Suppressor macrophage (primary cell): ENCODE data around the gene LHFPL3.

Experiments used
- DNase-seq, 4 experiments: peaks; one replicate each; pipeline ENCODE4 v3.0.0-alpha.2; 2020 to 2022

Gene LHFPL3

DNA sequence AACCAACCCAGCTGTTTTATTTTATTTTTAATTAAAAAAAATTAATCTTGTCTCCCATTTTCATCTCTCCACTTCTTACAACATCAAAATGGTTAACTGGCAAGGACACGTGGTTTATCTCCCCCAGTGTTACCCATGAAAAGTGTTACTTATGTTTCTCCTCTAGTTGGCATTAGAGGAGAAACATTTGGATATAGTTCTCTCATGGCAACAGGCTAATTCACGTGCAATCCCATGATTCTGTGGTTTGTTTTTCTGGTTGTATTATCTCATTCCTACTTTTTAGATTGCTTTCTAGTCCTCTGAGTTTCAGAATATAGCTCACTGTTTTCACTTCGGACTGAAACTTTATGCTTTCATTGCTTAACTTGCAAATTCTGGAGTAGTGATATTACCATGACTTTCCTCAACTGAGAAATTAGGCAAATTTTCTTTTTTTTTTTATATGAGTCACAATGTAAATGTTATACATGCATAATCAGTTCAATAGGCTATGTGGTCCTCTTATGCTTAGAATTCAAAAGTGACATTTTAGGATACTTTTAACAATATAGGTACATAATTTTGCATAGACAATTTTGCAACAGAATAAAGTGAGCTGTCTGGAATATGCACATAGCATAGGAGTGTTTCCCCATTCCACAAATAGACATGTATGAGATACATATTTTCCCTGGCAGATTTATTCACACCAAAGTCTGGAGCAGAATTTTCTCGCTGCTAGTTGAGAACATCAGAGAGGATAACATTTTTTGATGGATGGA is 43.0 kb downstream of the LHFPL3 start:
- no peak for DNase-seq

DNA sequence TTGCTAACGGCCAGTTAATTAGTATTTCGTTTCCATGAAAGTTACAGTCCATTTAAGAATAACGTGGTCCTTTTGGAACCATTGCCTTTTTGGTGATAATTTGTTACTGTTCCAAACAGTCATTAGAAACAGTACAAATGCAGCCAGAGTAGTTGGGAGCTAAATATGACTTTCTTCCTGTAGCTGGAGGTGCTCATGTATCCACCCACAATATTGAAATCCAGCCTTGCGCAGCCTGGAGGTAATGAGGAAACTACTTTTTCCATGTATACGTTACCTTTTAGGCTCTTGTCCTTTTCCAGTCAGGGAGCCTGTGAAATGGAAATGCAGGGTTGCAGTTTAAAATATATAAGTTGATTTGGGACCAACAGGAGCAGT is 43.6 kb downstream of the LHFPL3 start:
- no peak for DNase-seq

DNA sequence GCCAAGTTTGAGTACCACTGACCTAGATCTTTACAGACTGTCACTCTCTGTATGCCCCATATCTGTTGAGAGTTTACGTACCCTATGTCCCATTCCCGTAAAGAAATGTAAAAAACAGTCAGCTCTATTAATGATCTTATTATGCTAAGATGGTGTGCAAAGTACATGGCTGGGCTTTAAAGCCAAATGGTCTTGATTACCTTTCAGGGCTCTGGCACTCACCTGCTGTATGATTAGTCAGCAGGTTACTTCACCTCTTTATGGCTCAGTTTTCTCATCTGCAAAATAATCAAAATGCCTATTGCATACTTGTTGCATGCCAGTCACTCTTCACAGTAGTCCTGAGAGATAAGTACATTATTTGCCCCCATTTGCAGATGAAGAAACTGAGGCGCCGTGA is 54.2 kb downstream of the LHFPL3 start:
- no peak for DNase-seq

DNA sequence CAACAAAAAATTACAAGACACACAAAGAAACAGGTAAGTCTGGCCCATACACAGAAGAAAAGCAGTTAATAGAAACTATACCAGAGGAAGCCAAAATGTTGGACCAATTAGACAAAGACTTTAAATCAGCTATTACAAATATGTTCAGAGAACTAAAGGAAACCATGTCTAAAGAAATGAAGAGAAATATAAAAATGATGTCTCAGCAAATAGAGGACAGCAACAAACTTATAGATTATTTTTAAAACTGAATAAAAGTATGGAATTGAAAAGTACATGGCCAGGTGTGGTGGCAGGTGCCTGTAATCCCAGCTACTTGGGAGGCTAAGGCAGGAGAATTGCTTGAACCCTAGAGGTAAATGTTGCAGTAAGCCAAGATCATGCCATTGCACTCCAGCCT is 58.5 kb downstream of the LHFPL3 start:
- no peak for DNase-seq

DNA sequence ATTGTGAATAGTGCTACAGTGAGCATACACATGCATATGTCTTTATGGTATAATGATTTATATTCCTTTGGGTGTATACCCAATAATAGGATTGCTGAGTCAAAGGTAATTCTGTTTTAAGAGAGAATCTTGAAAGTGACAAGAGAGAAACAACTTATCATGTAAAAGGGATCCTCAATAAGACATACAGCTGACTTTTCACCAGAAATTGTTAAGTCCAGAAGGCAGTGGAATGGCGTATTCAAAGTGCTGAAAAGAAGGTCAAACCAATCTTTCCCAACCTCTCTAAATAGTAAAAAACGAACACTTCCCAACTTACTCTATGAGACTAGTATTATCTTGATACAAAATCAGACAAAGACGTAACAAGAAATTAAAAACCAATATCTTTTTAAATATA is 59.8 kb downstream of the LHFPL3 start:
- no peak for DNase-seq

DNA sequence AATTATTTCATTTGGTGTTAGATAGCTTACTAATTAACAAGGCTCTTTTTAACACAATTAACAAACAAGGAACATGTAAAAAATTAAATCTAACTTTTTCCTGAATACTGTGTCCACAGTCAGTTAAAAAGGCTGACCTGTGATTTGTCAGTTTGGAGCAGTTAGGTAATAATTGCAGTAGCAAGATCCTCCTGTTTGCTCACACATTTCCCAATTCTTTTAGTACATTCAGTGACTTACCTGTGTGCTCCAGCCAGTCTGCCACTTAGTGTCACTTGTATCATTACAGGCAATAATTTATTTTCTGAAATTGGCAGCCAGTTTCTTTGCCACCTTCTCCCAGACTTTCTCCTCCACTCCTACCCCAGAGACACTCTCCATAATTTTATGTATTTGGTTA is 66.8 kb downstream of the LHFPL3 start:
- DNase-seq: no peak

DNA sequence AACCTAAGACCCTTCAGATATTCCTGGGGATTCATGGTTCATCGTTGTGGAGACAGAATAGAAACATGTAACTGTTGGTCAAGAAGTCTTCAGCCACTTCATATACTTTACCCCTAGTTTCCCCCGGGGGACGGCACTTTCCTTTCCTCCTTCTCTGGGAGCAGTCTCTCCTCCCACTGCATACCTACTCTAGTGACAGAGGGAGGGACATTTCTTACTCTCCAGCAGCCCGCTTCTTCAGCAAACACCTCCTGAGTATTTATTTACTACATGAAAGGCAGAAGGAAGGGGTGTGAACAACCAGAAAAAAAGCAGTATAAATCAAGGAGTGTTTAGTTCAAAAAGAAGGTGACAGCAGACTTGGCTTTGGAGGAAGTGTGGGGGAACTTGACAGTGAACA is 69.0 kb downstream of the LHFPL3 start:
- DNase-seq: no peak

DNA sequence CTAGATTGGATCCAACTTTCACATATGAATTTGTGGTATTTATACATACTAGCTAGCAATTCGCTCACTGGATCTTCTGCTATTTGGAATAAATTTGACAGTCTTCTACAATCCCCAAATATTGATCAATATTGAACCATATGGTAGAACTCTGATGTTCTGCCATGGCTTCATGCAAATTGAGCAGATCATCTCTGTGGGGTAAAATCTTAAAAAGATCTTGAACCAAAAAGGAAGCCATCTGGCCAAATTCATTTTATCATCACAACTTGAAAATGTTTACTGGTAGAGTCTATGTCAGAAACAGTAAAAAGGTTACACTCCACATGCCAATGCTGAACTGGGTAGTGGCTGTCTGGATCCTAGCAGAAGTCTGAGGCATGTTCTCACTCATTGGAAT is 80.0 kb downstream of the LHFPL3 start:
- DNase-seq: no peak

DNA sequence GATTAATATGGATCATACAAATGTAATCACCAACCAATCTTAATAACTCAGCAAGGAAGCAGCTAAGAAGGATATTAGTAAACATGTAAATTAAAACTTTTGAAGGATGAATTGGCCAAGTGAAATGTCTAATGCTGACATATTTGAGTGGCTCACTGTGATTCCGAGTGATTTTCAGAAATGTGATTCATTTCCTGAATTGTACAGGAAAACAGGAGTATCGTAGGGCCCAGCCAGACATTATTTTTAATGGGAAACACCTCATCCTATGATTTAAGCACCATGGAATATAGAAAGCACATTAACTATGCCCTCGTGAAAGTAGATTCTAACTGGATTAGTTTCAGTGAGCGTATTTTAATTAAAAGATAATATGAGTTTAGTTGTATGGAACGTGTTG is 82.3 kb downstream of the LHFPL3 start:
- no peak for DNase-seq

DNA sequence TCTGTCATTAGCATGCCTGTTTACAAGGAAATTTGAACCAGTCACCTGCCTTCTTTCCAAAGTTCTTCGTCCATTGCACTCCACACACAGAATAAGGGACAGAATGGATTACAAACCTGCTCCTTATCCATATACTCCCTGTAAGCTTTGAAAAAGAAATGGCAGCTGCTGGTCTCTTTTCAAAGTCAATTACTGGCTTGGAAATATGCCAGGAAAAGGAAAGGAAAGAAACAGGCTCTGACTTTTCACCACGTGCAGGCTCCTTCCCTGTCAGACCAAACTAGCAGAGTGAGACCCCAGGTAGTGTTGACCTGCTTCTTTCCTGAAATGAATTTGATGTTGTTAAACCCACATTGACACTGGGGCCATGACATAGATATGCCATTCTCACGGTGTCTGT is 84.5 kb downstream of the LHFPL3 start:
- no peak for DNase-seq

DNA sequence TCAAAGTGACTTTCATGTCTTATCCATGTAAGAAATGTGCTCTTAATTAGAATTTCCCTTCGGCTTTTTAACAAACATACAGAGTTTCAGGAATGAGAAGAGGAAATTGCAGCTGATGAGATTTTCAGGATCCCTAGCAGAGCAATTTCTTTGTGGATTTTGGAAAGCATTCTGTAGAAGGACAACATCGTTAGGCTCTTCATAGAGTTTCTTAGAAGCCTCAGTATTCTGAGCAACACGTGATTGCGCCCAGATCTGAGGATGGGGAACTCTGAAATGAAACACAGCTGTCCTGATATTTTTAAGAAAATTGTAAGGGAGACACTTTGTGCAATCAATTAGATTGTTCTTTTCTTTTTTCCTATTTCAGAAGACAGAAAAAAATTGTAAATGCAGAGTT is 85.8 kb downstream of the LHFPL3 start:
- DNase-seq: no peak

DNA sequence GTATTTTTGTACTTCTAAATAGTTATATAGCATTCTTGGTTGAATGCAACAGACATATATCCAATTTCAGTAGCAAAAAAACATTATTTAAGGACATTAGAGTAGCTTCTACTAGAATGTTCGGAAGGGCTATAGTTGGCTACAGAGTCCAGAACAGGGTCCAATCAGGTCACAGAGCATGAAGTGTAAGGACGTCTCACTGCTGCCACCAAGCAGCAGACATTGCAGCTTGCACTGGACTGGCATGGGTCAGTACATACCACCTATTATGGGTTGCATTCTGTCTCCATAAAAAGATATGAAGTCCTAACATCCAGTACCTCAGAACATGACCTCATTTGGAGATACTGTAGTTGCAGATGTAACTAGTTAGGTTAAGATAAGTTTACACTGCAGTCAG is 87.3 kb downstream of the LHFPL3 start:
- DNase-seq: no peak

DNA sequence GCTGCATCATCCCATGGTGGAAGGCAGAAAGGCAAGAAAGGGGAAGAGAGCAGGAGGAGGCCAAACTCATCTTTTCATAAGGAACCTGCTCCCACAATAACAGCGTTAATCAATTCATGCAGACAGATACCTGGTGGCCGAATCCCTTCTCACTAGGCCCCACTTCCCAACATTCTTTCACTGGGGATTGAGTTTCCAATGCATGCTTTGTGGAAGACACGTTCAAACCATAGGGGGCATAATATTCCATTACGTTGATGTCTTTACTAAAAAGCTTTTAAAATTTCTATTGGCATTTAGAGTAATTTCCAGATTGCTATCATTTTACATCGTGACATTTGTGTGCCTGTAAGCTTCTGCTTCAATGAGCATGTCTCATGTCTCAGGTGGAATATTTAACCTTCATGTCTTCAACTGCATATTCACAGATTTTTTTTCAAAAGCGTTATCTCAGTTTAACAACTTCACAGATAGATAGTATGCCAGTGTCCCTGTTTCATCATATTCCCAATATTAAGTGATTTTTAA is 88.5 kb downstream of the LHFPL3 start:
- no peak for DNase-seq

DNA sequence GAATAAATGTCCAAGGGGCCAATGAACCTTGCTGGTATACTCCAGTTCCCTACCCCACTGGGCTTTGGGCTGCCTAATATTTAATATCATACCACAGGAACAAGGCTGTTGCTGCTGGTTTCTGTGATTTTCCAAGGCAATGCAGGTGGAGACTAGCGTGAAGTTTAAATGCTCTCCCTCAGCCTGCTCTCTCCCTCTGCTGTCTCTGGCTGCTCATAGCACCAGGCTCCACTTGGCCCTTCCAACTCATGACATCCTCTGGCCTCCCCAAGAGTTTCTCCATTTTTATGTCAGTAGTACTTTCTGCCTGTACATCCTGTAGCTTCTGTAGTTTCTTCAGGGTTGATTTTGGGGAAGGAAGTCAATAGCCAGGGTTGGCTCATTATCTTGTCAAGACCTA is 103.5 kb downstream of the LHFPL3 start:
- no peak for DNase-seq

DNA sequence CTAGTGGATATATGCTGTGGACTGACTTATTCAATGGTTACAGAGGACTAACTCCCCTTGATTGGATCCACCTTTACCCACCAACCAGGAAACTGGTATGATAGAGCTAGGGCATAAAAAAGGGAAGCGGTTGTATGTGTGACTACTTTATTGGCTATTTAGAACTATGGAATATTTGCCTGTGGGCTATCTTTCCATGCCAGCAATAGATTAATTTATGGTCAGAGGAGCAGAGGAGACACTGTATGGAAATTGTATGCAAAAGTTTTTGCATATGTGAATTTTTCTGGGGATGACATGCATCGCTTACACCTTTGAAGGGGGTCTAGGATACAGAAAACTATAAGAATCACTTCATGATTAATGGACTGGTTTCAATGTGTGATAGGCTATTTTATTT is 105.7 kb downstream of the LHFPL3 start:
- no peak for DNase-seq

DNA sequence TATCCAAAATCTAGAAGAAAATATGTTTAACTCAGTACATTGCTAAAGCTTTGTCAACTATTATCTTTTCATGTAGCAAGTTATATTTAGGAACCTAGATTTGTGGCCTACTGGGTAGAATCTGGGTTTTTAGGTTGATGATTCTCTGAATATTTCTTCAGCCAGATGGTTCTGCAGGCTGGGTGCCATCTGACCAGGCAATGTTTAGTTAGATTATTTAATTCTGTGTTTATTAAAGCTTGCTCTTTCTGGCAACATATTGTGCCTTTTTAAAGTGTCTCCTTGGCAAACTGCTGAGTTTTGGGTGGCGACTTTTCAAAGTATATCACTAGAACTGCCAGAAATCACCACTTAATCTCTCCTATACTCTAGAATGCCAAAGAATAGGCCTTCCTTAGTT is 114.1 kb downstream of the LHFPL3 start:
- no peak for DNase-seq

DNA sequence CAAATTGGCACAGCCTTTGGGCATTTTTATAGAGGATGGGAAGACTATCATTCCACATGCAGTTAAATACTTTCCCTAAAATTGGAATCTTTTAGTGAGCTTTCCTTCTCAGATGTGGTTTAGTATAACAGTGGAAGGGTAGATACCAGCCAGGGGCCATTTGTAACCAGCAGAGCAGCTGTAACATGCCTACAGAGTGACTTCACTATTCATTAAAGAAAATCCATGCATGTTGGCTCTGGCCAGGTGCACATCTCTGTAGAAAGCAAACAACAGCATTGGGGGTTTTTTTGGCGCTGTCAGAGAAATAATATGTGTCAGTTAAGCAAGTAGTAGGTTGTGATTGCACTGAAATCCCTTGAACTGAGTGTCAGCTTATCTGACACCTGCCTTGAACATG is 115.6 kb downstream of the LHFPL3 start:
- no peak for DNase-seq

DNA sequence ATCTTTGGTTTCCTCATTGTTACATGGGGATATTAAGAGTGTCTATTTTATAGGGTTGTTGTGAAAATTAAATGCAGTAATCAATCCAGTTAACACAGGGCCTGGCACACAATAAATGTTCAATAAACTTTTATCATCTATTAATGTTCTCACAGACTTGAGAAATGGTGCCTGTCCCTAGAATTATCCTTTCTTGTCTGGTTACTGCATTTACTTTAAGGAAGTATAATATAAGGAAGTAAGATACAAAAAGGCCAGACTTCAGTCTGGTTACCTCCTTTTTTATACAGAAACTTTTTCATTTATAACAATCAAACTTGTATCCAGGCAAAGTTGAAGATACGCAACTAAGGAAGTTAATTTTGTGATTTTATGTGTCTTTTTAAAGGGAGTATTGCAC is 117.0 kb downstream of the LHFPL3 start:
- DNase-seq: no peak

DNA sequence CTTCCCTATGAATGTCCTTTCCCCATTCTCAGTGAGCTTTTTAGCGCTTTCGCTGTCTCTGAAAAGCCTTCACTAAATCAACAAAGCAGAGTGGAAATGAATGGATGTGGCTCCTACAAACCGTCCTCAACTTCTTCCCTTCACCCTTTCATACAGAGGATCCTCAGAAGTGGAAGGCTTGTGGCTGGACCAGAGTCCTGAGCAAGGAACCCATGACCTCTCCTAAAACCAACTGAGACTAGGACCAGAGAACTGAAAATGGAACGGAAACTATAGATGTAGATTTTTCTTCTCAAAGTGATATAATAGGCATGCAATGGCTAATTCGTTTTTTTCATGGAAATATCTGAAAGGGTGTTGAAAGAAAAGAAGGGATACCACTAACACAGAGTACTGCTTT is 122.5 kb downstream of the LHFPL3 start:
- no peak for DNase-seq

DNA sequence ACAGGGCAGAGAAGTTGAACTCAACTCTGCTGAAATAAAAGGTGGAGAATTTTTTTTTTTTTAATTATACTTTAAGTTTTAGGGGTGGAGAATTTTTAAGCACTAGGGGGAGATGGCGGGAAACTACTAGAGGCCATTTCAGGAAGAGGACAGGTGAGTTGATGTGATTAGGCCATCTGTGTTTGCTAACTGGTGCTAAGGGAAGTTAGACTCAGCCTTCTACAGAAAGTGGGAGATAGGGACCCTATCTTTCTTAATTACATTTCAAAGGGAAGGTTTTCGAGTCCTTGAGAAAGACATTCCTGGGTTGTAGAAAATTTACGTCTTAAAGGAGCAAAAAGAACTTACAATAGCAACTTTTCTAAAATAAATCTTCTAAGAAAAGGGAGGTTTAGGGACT is 124.8 kb downstream of the LHFPL3 start:
- no peak for DNase-seq

DNA sequence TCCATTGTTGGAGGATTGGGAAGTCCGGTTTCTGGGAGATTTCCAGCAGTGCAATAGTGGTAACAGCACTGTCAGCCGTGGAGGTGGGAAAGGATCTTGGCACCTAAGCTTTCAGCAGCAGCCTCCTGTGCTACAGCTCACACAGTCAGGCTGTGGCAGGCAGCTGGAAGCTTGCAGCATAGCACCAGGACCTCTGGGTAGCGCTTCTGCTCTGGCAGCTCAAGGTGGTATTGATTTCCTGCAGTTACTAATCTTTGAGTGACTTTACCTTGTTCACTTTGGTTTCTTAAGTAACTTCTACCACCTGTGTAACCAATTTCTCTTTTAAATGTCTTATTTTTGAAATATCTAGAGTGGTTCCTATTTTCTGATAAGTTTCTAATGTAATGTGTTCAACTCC is 130.5 kb downstream of the LHFPL3 start:
- no peak for DNase-seq

DNA sequence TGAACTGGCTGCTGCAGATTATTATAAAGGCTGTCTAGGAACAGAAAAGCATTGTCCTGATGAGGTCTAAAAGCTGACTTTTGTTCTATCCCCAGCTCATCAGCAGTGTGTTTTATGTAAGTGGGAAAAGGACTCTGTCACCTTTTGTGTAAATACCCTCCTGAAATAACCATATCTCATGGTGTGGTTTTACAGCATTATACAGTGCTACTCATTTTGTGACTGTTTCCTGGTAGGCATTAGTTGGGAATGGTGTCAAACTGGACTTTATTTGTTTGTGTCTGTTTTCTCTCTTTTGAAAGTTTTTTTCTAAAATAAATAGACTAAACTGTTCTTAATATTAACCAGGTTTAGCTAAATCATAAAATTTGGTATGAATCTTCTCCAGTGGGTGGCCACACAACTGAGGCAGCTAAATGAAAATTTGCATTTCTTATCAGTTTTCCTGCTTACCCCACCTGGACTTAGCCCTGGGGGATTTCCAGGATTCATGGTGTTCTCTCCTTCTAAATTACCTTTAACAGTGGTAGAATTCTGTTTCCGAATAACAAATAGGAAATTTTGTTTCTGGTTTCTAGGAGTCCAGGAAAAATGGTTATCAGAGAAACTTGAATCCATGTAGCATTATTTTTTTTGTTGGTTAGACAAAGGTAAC is 140.9 kb downstream of the LHFPL3 start:
- no peak for DNase-seq

DNA sequence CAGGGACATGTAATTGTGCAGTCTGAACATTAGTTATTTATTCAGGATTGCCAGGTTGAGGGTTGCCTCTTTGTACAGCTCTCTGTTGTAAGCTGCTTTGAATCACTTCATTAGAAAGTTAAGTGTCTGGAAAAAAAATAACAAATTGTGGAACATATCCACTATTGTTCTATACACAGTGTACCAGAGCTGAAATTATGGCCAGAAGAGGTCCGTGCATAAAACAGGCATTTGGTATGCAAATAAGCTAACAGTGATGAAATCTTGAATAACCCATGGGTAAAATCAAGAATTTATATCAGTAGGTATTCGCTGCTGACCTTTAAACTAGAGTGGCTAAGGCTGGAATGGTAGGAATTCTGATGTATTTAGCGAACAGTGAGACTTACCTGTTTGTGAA is 152.1 kb downstream of the LHFPL3 start:
- DNase-seq: no peak

DNA sequence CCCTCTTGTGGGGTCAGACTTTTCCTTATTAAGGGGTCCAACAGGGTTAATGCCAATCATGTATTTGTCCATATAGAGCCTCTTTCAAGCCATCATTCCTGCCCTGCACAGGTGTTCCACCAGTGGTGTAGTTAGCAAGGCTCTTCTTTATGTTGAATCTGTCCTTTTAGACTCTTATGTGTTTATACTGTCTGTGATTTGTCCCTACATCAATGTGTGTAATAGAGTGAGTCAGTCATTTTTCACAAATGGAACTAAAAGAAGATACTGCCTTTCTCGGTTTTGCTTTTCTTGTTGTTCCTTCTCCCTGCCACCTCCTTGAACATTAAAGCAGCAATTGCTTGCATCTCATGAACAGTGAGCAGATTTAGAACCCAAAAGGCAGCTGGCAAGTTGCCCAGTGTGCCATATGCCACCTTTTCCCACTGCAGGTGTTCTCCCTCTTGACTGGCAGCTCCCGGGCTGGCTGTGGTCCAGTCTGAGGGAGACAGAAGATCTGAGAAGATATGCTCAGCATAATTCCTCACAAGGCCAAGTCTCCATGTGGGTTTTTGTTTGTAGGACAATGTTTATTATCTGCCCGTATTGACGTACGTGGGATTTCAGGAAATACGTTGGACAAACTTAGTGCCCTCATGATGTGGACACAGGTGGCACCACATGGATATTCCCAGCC is 154.1 kb downstream of the LHFPL3 start:
- no peak for DNase-seq
